IPS-15b (cell line): ENCODE data around the gene AIM2.
"Not testable (repeated sequence)": the region's sequence is repeated elsewhere in the genome, so short reads cannot be mapped to it uniquely, and the experiment has no call there.

Experiments used
- H3K27me3 ChIP-seq: one replicate; pipeline ENCODE4 v1.6.1; 2013; ENCODE audit warnings: low read length; ENCODE audit not compliant: control insufficient read depth, insufficient read depth
- H3K36me3 ChIP-seq: one replicate; pipeline ENCODE4 v1.6.1; 2013; ENCODE audit warnings: low read length; ENCODE audit not compliant: control insufficient read depth, insufficient read depth
- H3K4me1 ChIP-seq: one replicate; pipeline ENCODE4 v1.6.1; 2013; ENCODE audit warnings: mild to moderate bottlenecking, low read length; ENCODE audit not compliant: control insufficient read depth, insufficient read depth
- H3K4me3 ChIP-seq: one replicate; pipeline ENCODE4 v1.5.1; 2013; ENCODE audit warnings: low read depth, low read length
- H3K9ac ChIP-seq: one replicate; pipeline ENCODE4 v1.6.1; 2013; ENCODE audit warnings: low read depth, mild to moderate bottlenecking, low read length
- H3K9me3 ChIP-seq: one replicate; pipeline ENCODE4 v1.6.1; 2013; ENCODE audit warnings: mild to moderate bottlenecking, low read length; ENCODE audit not compliant: control insufficient read depth, insufficient read depth

Gene AIM2

GRCh38 chr1:159040893-159041724, 35.5 kb downstream of the AIM2 start:
- H3K9me3 ChIP-seq: no peaks in the 10 kb centered on the region
- no peaks in the 10 kb centered on the region for H3K27me3 ChIP-seq
- no peak overlapping the region for H3K9ac ChIP-seq
- H3K36me3 ChIP-seq: no peaks in the 10 kb centered on the region
- no peaks in the 10 kb centered on the region for H3K4me1 ChIP-seq
- H3K4me3 ChIP-seq: no peak overlapping the region

GRCh38 chr1:159040206-159040605, 36.4 kb downstream of the AIM2 start:
- Histone ChIP-seq H3K36me3 (no peaks in the 10 kb centered on the region), H3K4me3 (no peak overlapping the region), H3K9ac (no peak overlapping the region), H3K27me3 (no peaks in the 10 kb centered on the region), H3K9me3 (no peaks in the 10 kb centered on the region), H3K4me1 (no peaks in the 10 kb centered on the region)

DNA sequence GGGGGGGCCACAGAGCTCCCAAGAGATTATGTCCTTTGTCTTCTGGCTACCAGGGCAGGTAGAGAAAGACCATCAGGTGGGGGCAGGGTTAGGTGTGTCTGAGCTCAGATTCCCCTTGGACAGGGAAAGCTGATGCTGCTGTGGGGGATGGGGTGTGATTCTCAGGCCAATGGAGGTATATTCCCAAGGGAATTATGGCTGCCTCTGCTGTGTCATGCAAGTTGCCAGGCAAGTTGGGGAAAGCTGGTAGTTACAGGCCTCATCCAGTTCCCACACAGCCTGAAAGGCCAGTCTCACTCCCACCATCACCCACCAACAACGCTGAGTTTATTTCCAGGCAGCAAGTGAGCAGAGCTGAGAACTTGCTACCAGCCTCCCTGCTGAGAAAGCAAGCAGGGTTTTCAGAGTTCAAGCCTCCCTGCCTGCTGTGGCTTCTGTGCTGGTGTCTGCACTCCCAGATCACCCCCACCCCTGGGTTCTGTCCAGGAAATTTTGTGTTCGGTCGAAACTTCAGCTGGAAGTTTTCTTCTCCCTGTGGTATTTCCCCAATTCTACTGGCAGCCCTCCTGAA, 45.6 kb downstream of the AIM2 start:
- Histone ChIP-seq H3K27me3 (no peaks in the 10 kb centered on the region), H3K4me1 (peaks cover 5% of the 10 kb centered on the region), H3K4me3 (no peak overlapping the region), H3K9me3 (no peaks in the 10 kb centered on the region), H3K9ac (no peak overlapping the region), H3K36me3 (peaks cover 2% of the 10 kb centered on the region)

DNA sequence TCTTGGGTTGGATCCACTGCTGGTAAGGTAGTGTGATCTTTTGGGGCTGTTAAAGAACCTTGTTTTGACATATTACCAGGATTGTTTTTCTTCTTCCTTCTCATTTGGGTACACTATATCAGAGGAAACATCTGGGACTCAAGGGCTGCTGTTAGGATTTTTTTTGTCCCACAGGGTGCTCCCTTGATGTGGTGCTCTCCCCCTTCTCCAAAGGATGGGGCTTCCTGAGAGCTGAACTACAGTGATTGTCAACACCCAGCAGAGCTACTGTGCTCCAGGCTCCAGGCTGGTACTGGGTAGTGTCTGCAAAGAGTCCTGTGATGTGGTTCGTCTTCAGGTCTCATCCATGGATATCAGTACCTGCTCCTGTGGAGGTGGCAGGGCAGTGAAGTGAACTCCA, 46.3 kb downstream of the AIM2 start:
- Histone ChIP-seq H3K4me1 (peaks cover 5% of the 10 kb centered on the region), H3K9me3 (no peaks in the 10 kb centered on the region), H3K36me3 (peaks cover 2% of the 10 kb centered on the region)

GRCh38 chr1:159026841-159027240, 49.7 kb downstream of the AIM2 start:
- H3K27me3 ChIP-seq, H3K36me3 ChIP-seq, H3K4me3 ChIP-seq, H3K4me1 ChIP-seq, H3K9me3 ChIP-seq, H3K9ac ChIP-seq: not testable (repeated sequence)

More for the DNA sequence above, 46.3 kb downstream of the AIM2 start:
- Histone ChIP-seq H3K27me3 (no peaks in the 10 kb centered on the region), H3K9ac (no peak overlapping the region), H3K4me3 (no peak overlapping the region)

- no peaks in the 10 kb centered on the region for H3K36me3 ChIP-seq
- H3K4me3 ChIP-seq: no peak overlapping the region
- H3K4me1 ChIP-seq: peaks cover 2% of the 10 kb centered on the region
- H3K9ac ChIP-seq: no peak overlapping the region
- H3K9me3 ChIP-seq: no peaks in the 10 kb centered on the region
- no peaks in the 10 kb centered on the region for H3K27me3 ChIP-seq
Measured at GRCh38 chr1:159025043-159025442, 51.5 kb downstream of the AIM2 start.

DNA sequence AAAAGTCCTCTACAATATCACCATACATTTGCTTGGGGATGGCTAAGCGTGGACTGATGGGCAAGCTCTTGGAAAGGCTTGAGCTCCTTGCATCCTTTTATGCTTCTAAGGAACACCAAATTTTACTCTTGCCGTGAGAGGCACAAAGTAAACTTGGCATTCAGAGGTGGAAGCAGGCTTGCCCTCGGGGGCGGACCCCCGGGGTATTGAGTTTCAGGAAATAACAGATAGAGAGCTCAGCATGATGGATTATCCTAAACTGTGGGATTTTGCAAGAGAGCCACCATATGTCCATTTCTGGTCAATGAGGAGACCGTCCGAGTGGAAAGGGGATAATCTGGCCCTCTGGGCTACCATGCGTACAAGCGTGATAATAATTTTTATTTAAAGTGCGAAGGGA, 52.8 kb downstream of the AIM2 start:
- H3K4me1 ChIP-seq: peaks cover 2% of the 10 kb centered on the region
- H3K9ac ChIP-seq: no peak overlapping the region
- no peaks in the 10 kb centered on the region for H3K9me3 ChIP-seq
- H3K27me3 ChIP-seq: no peaks in the 10 kb centered on the region
- H3K4me3 ChIP-seq: no peak overlapping the region
- no peaks in the 10 kb centered on the region for H3K36me3 ChIP-seq

GRCh38 chr1:159015440-159015909, 61.1 kb downstream of the AIM2 start:
- Histone ChIP-seq H3K36me3 (no peaks in the 10 kb centered on the region), H3K9me3 (no peaks in the 10 kb centered on the region), H3K9ac (no peak overlapping the region), H3K27me3 (no peaks in the 10 kb centered on the region), H3K4me3 (no peak overlapping the region), H3K4me1 (no peaks in the 10 kb centered on the region)

GRCh38 chr1:159014851-159015250, 61.7 kb downstream of the AIM2 start:
- Histone ChIP-seq H3K9me3 (no peaks in the 10 kb centered on the region), H3K9ac (no peak overlapping the region), H3K4me1 (no peaks in the 10 kb centered on the region), H3K36me3 (no peaks in the 10 kb centered on the region), H3K27me3 (no peaks in the 10 kb centered on the region), H3K4me3 (no peak overlapping the region)

- H3K9ac ChIP-seq: no peak overlapping the region
- H3K4me3 ChIP-seq: no peak overlapping the region
- no peaks in the 10 kb centered on the region for H3K4me1 ChIP-seq
- no peaks in the 10 kb centered on the region for H3K9me3 ChIP-seq
- H3K27me3 ChIP-seq: no peaks in the 10 kb centered on the region
- no peaks in the 10 kb centered on the region for H3K36me3 ChIP-seq
Measured at GRCh38 chr1:159014003-159014571, 62.5 kb downstream of the AIM2 start.

GRCh38 chr1:159012495-159012894, 64.1 kb downstream of the AIM2 start:
- peaks cover 6% of the 10 kb centered on the region for H3K4me1 ChIP-seq
- no peak overlapping the region for H3K4me3 ChIP-seq
- H3K36me3 ChIP-seq: no peaks in the 10 kb centered on the region
- no peaks in the 10 kb centered on the region for H3K27me3 ChIP-seq
- no peaks in the 10 kb centered on the region for H3K9me3 ChIP-seq
- no peak overlapping the region for H3K9ac ChIP-seq
